ENCODE results near the gene KSR2. TPM values are rescaled to one million over a fixed set of nuclear protein-coding genes. Genes with fewer than 3 reads are reported as not detected.

Gene KSR2
- total and polyA plus RNA-seq, 2 of the 13 experiments (the other 11 are each of a cell fraction or from before 2014, with no cell fraction given), result 0.02 TPM; not detected in 1

- H4K20me1 ChIP-seq (ENCODE audit: insufficient read depth, low read length), result no peaks in the 10 kb centered on the region
- intact Hi-C loops (cut with micrococcal nuclease; ENCODE audit: unreplicated experiment) (loop anchor here (10.0 kb wide), 2 partner anchors 155 to 445 kb away; no protein-coding TSS in a partner anchor), in situ Hi-C loops (cut with HindIII; ENCODE audit: extremely low pct_ligation_motif_present, low pct_unique_long_range_greater_than_20kb) (loop anchor here (10.0 kb wide), 1 partner anchor 315 kb away; the partner anchor contains the start of gene NOS1)
- FAIRE-seq, result no peak
- H3K4me2 ChIP-seq (ENCODE audit: low read depth, low read length), result no peak overlapping the region
- no peak overlapping the region for H3K9ac ChIP-seq (ENCODE audit: insufficient read depth, low read depth, low read length)
- H3K27me3 ChIP-seq (ENCODE audit: control insufficient read depth in 1 of 2, insufficient read depth in 2 of 2, low read length in 2 of 2), result peaks cover 2 to 12% of the 10 kb centered on the region in 2 experiments; a peak in 2 of 5 replicates
- CTCF ChIA-PET (ENCODE audit: low intra/inter-chr PET ratio, low total read pairs), result no interaction called here
- BruUV-seq (replicated peaks), result no TSS peak
- peaks cover 1% of the 10 kb centered on the region; the same call in 1 of the 2 replicates for H3K4me1 ChIP-seq (ENCODE audit: insufficient read depth, low read length)
- no peak overlapping the region for H3K4me3 ChIP-seq (replicated peaks in 1 of 3; ENCODE audit: insufficient read depth in 1 of 3, low read depth in 2 of 3, low read length in 3 of 3)
- no peak overlapping the region for H3K27ac ChIP-seq (ENCODE audit: extremely low read length, insufficient read depth, low read length)
- no peak for DNase-seq (ENCODE audit: low spot score)
- no peaks in the 10 kb centered on the region for H3K79me2 ChIP-seq (ENCODE audit: insufficient read depth, low read length)
- TF ChIP-seq, protein P1, sequence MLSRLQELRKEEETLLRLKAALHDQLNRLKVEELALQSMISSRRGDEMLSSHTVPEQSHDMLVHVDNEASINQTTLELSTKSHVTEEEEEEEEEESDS (CRISPR knock-in tag; IDR thresholded peaks at IDR 0.05; ENCODE audit: borderline replicate concordance), result no peak
- no peak for TF ChIP-seq ARNTL (CRISPR knock-in tag; IDR thresholded peaks at IDR 0.05)
- TF ChIP-seq, protein P2, sequence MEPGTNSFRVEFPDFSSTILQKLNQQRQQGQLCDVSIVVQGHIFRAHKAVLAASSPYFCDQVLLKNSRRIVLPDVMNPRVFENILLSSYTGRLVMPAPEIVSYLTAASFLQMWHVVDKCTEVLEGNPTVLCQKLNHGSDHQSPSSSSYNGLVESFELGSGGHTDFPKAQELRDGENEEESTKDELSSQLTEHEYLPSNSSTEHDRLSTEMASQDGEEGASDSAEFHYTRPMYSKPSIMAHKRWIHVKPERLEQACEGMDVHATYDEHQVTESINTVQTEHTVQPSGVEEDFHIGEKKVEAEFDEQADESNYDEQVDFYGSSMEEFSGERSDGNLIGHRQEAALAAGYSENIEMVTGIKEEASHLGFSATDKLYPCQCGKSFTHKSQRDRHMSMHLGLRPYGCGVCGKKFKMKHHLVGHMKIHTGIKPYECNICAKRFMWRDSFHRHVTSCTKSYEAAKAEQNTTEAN (CRISPR knock-in tag; conservative IDR thresholded peaks at IDR 0.05), result no peak
- TF ChIP-seq KDM5B (CRISPR knock-in tag; IDR thresholded peaks at IDR 0.05; ENCODE audit: borderline replicate concordance), result no peak
- no peak for TF ChIP-seq ZNF501 (CRISPR knock-in tag; IDR thresholded peaks at IDR 0.05)
- no peak for TF ChIP-seq RAD51 (IDR thresholded peaks at IDR 0.05; ENCODE audit: borderline replicate concordance)
- TF ChIP-seq KAT8 (CRISPR knock-in tag; IDR thresholded peaks at IDR 0.05), result no peak
- no peak for TF ChIP-seq PAX8 (CRISPR knock-in tag; IDR thresholded peaks at IDR 0.05; ENCODE audit: borderline replicate concordance)
- TF ChIP-seq NCOR1 (IDR thresholded peaks at IDR 0.05; ENCODE audit: borderline replicate concordance, low read length), result no peak
- no peak for TF ChIP-seq USF2 (IDR thresholded peaks at IDR 0.05; ENCODE audit: low read depth, low read length)
- TF ChIP-seq USF2 (CRISPR knock-in tag; IDR thresholded peaks at IDR 0.05; ENCODE audit: borderline replicate concordance), result no peak
- no peak for TF ChIP-seq TOE1 (CRISPR knock-in tag; IDR thresholded peaks at IDR 0.05)
- ATAC-seq, result no peak
- H3K36me3 ChIP-seq (replicated peaks in 1 of 2; ENCODE audit: control insufficient read depth in 1 of 2, insufficient read depth in 2 of 2, low read length in 2 of 2), result no peaks in the 10 kb centered on the region
- H3K9me3 ChIP-seq (ENCODE audit: low read length), result no peaks in the 10 kb centered on the region
- POLR2A ChIA-PET, result no interaction called here
- H2AFZ ChIP-seq (ENCODE audit: low read length), result no peak overlapping the region
These were observed 289.0 kb downstream of the KSR2 start for GRCh38 chr12:117679776-117680175.

Measured in HepG2 (cell line).